Right forelimb (tissue), 1 donor: Measurements from ENCODE around the gene CEP164.

Experiments used
- DNase-seq: peaks from one replicate; pipeline ENCODE4 v3.0.0-alpha.2; 2018

The CEP164 gene

GRCh38 chr11:117327567-117328374 lies at the start of gene CEP164:
Gene CEP164 (plus strand): TSS chr11:117327854. CDS start chr11:117338587, 10,733 bp downstream.
- DNase-seq, result peak; percentile 96

- DNase-seq, result no peak
These were observed 49.3 kb upstream of the CEP164 start for GRCh38 chr11:117278347-117278746.

GRCh38 chr11:117279711-117280376 lies 47.8 kb upstream of the CEP164 start:
- DNase-seq, result no peak

- DNase-seq, result no peak
These were observed 46.5 kb upstream of the CEP164 start for GRCh38 chr11:117281159-117281558.

GRCh38 chr11:117281869-117282268 lies 45.8 kb upstream of the CEP164 start:
- no peak for DNase-seq

- no peak for DNase-seq
These were observed 44.7 kb upstream of the CEP164 start for GRCh38 chr11:117282956-117283355.

- DNase-seq, result no peak
These were observed 43.6 kb upstream of the CEP164 start for GRCh38 chr11:117284053-117284452.

- no peak for DNase-seq
These were observed 41.1 kb upstream of the CEP164 start for GRCh38 chr11:117286588-117286987.

GRCh38 chr11:117287668-117288067 lies 40.0 kb upstream of the CEP164 start:
- DNase-seq, result no peak

GRCh38 chr11:117289795-117290194 lies 37.9 kb upstream of the CEP164 start:
- no peak for DNase-seq

- DNase-seq, result no peak
These were observed 36.8 kb upstream of the CEP164 start, which contains the start of gene BACE1-AS for GRCh38 chr11:117290809-117291396. Gene BACE1-AS (plus strand): TSS chr11:117291346.

- DNase-seq, result no peak
These were observed 35.0 kb upstream of the CEP164 start for GRCh38 chr11:117292616-117293015.

- no peak for DNase-seq
These were observed 32.1 kb upstream of the CEP164 start for GRCh38 chr11:117295438-117296137.

- no peak for DNase-seq
These were observed 30.8 kb upstream of the CEP164 start for GRCh38 chr11:117296881-117297280.

- no peak for DNase-seq
These were observed 29.5 kb upstream of the CEP164 start for GRCh38 chr11:117298195-117298594.

GRCh38 chr11:117299351-117300282 lies 28.0 kb upstream of the CEP164 start:
- DNase-seq, result no peak

GRCh38 chr11:117300283-117300663 lies 27.4 kb upstream of the CEP164 start:
- peak; percentile 62 for DNase-seq

GRCh38 chr11:117300773-117301172 lies 26.9 kb upstream of the CEP164 start:
- DNase-seq, result no peak

GRCh38 chr11:117302228-117302627 lies 25.4 kb upstream of the CEP164 start:
- no peak for DNase-seq

- no peak for DNase-seq
These were observed 24.6 kb upstream of the CEP164 start for GRCh38 chr11:117303101-117303500.

- DNase-seq, result no peak
These were observed 23.9 kb upstream of the CEP164 start for GRCh38 chr11:117303646-117304315.
